OCI-LY3 (cell line): ENCODE results near the gene DNASE1L2.

Experiments
- H2AFZ ChIP-seq: fragments of 200-600, 300-600 bp; shearing (Covaris generic); 2 replicates; pipeline ENCODE4 v1.6.0; 2014; ENCODE audit warnings: antibody characterized with exemption, low read depth, low read length
- H3K27ac ChIP-seq: fragments of 200-600, 300-600 bp; sonication (generic); 2 replicates; pipeline ENCODE4 v1.5.1; 2014; ENCODE audit warnings: mild to moderate bottlenecking, low read length, moderate library complexity, mixed read lengths
- H3K27me3 ChIP-seq: fragments of 200-600, 300-600 bp; sonication (generic); 2 replicates; pipeline ENCODE4 v1.6.1; 2014; ENCODE audit warnings: low read depth, low read length, mixed read lengths
- H3K36me3 ChIP-seq: fragments of 200-600, 300-600 bp; sonication (generic); replicated peaks from 2 replicates; pipeline ENCODE3; 2014; ENCODE audit warnings: low read depth, low read length, mixed read lengths
- H3K4me1 ChIP-seq: fragments of 300-600, 200-600 bp; sonication (generic); 2 replicates; pipeline ENCODE4 v1.6.1; 2014; ENCODE audit warnings: low read length, mixed read lengths
- H3K4me2 ChIP-seq: fragments of 200-600, 300-600 bp; sonication (generic); 2 replicates; pipeline ENCODE4 v1.6.1; 2014; ENCODE audit warnings: low read length, mixed read lengths
- H3K4me3 ChIP-seq: fragments of 300-600, 200-600 bp; sonication (generic); 2 replicates; pipeline ENCODE4 v1.5.1; 2014; ENCODE audit warnings: antibody characterized with exemption, mild to moderate bottlenecking, low read length, moderate library complexity
- H3K79me2 ChIP-seq: fragments of 300-600, 200-600 bp; shearing (Covaris generic); 2 replicates; pipeline ENCODE4 v1.6.1; 2014; ENCODE audit warnings: mild to moderate bottlenecking, low read length, mixed read lengths
- H3K9ac ChIP-seq: fragments of 300-600, 200-600 bp; shearing (Covaris generic); 2 replicates; pipeline ENCODE4 v1.6.0; 2014; ENCODE audit warnings: mild to moderate bottlenecking, low read length, moderate library complexity
- H3K9me3 ChIP-seq: fragments of 200-600, 300-600 bp; shearing (Covaris generic); 2 replicates; pipeline ENCODE4 v1.6.1; 2014; ENCODE audit warnings: low read length, mixed read lengths; ENCODE audit not compliant: insufficient read depth
- H4K20me1 ChIP-seq: fragments of 200-600, 300-600 bp; sonication (generic); 2 replicates; pipeline ENCODE4 v1.6.1; 2016; ENCODE audit warnings: low read length, mixed read lengths; ENCODE audit not compliant: insufficient read depth
- EZH2phosphoT487 ChIP-seq: fragments of 200-600 bp; shearing (Covaris generic); IDR thresholded peaks from 2 replicates; pipeline ENCODE4 v1.6.1; 2018; ENCODE audit warnings: antibody characterized with exemption, mixed run types, low read depth
- TF ChIP-seq, protein P1 (sequence below): fragments of 200-600, 300-600 bp; sonication (generic); IDR thresholded peaks from 2 replicates; pipeline ENCODE4 v1.5.1; 2014; ENCODE audit warnings: antibody characterized with exemption, low read length, low read depth

Gene DNASE1L2

DNA sequence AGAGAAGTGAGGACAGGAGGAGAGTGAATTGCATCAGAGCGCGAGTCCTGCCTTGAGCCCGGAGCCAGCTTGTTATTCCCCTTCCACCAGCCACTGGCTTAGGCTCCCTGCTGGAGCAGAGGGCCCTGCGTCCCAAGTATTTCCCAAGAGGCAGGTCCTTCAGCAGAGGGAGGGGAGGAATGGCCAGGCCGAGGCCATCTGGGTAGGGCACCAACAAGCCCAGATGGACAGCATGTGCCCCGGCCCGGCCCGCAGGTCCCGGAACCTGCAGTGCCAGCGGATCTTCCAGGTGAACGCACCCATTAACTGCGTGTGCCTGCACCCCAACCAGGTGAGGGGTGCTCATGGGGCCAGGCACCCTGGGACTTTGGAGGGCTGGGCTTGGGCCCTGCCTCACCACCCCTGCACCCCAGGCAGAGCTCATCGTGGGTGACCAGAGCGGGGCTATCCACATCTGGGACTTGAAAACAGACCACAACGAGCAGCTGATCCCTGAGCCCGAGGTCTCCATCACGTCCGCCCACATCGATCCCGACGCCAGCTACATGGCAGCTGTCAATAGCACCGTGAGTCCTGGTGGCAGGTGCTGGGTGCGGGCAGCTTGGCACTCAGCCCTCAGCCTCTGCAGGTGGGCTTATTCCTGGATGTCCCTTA is 29.3 kb upstream of the DNASE1L2 start:
- TF ChIP-seq EZH2phosphoT487, result no peak
- TF ChIP-seq, protein P1, sequence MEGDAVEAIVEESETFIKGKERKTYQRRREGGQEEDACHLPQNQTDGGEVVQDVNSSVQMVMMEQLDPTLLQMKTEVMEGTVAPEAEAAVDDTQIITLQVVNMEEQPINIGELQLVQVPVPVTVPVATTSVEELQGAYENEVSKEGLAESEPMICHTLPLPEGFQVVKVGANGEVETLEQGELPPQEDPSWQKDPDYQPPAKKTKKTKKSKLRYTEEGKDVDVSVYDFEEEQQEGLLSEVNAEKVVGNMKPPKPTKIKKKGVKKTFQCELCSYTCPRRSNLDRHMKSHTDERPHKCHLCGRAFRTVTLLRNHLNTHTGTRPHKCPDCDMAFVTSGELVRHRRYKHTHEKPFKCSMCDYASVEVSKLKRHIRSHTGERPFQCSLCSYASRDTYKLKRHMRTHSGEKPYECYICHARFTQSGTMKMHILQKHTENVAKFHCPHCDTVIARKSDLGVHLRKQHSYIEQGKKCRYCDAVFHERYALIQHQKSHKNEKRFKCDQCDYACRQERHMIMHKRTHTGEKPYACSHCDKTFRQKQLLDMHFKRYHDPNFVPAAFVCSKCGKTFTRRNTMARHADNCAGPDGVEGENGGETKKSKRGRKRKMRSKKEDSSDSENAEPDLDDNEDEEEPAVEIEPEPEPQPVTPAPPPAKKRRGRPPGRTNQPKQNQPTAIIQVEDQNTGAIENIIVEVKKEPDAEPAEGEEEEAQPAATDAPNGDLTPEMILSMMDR, result no peak
- peaks cover 15% of the 10 kb centered on the region for H3K36me3 ChIP-seq
- H3K9me3 ChIP-seq, result no peaks in the 10 kb centered on the region
- peaks cover 13% of the 10 kb centered on the region for H3K4me1 ChIP-seq
- H3K79me2 ChIP-seq, result peaks cover 17% of the 10 kb centered on the region
- no peaks in the 10 kb centered on the region for H3K27me3 ChIP-seq
- no peaks in the 10 kb centered on the region for H4K20me1 ChIP-seq
- no peak overlapping the region for H3K9ac ChIP-seq
- peak overlapping the region; percentile 83 for H3K4me3 ChIP-seq
- H3K4me2 ChIP-seq, result peak overlapping the region; percentile 87
- no peak overlapping the region for H3K27ac ChIP-seq
- H2AFZ ChIP-seq, result no peak overlapping the region

DNA sequence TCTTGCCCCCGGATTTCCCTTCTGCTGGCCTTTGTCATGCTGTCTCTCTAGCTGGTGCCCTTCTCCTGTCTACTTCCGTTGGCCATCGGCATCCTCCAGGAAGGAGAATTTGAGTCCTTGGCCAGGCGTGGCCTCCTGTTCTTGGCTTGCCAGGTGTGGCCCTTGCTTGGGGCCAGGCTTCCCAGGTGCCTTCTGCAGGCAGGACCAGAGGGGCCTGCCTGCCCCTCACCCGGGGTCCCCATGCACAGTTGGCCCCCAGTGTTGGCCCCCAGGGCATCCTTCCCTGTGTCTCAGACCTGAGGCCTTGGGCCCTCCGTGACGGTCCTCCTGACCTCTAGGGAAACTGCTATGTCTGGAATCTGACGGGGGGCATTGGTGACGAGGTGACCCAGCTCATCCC is 28.4 kb upstream of the DNASE1L2 start:
- no peaks in the 10 kb centered on the region for H3K9me3 ChIP-seq
- H3K4me1 ChIP-seq, result peaks cover 16% of the 10 kb centered on the region
- H3K4me2 ChIP-seq, result no peak overlapping the region
- no peak overlapping the region for H3K4me3 ChIP-seq
- H3K79me2 ChIP-seq, result peaks cover 21% of the 10 kb centered on the region
- H4K20me1 ChIP-seq, result peaks cover 4% of the 10 kb centered on the region
- no peak overlapping the region for H3K9ac ChIP-seq
- TF ChIP-seq EZH2phosphoT487, result no peak
- TF ChIP-seq, protein P1, result no peak
- no peaks in the 10 kb centered on the region for H3K27me3 ChIP-seq
- no peak overlapping the region for H2AFZ ChIP-seq
- H3K27ac ChIP-seq, result no peak overlapping the region
- H3K36me3 ChIP-seq, result peaks cover 23% of the 10 kb centered on the region

DNA sequence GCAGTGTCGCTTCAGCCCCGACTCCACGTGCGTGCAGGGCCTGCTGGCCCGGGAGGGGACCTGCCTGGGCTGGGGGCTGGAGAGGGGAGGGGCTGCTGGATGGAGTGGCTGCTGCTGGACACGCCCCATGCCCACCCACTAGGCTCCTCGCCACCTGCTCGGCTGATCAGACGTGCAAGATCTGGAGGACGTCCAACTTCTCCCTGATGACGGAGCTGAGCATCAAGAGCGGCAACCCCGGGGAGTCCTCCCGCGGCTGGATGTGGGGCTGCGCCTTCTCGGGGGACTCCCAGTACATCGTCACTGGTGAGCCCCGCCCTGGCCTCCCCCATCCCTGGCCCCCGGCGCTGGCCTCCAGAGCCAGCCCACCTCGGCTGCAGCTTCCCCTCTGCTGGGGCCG is 27.9 kb upstream of the DNASE1L2 start:
- Histone ChIP-seq H3K4me2 (no peak overlapping the region), H3K4me3 (no peak overlapping the region), H3K27me3 (no peaks in the 10 kb centered on the region), H3K27ac (no peak overlapping the region), H3K4me1 (peaks cover 20% of the 10 kb centered on the region), H3K9me3 (no peaks in the 10 kb centered on the region), H3K9ac (no peak overlapping the region), H4K20me1 (peaks cover 7% of the 10 kb centered on the region), H3K36me3 (peaks cover 25% of the 10 kb centered on the region), H3K79me2 (peaks cover 26% of the 10 kb centered on the region), H2AFZ (no peak overlapping the region)
- no peak for TF ChIP-seq EZH2phosphoT487
- TF ChIP-seq, protein P1, result no peak

DNA sequence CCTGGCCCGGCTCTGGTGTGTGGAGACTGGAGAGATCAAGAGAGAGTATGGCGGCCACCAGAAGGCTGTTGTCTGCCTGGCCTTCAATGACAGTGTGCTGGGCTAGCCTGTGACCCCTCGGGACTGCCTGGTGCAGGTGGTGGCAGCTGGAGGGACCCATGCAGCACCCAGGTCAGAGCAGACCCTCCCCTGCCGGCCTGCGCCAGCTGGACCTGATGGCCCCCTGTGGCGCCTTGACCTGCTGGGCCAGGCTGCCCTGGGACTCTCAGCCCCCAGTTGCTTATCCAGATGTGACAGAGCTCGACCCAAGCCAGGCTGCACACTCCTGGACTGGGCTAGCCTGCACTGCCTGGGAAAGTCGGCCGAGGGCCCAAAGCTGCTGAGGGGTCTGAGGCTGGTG is 27.5 kb upstream of the DNASE1L2 start:
- Histone ChIP-seq H3K36me3 (peaks cover 25% of the 10 kb centered on the region), H3K4me1 (peaks cover 25% of the 10 kb centered on the region), H4K20me1 (peaks cover 7% of the 10 kb centered on the region), H2AFZ (no peak overlapping the region), H3K9me3 (no peaks in the 10 kb centered on the region), H3K9ac (no peak overlapping the region), H3K27ac (no peak overlapping the region), H3K79me2 (peaks cover 30% of the 10 kb centered on the region), H3K4me3 (no peak overlapping the region), H3K4me2 (no peak overlapping the region), H3K27me3 (no peaks in the 10 kb centered on the region)
- TF ChIP-seq EZH2phosphoT487, result no peak
- TF ChIP-seq, protein P1, result no peak
